GM12875 (cell line): ENCODE data around the gene OR1F1.

Experiments used
- H3K4me3 ChIP-seq: one replicate; pipeline ENCODE4 v1.5.1; 2011; ENCODE audit warnings: low read depth, low read length, control low read depth
- TF ChIP-seq, protein P1 (sequence below): IDR thresholded peaks from 2 replicates; pipeline ENCODE4 v1.5.1; 2011; ENCODE audit warnings: low read depth, mild to moderate bottlenecking, control low read depth, inconsistent platforms, low read length, moderate library complexity, borderline replicate concordance; ENCODE audit not compliant: insufficient read depth

OR1F1 gene

DNA sequence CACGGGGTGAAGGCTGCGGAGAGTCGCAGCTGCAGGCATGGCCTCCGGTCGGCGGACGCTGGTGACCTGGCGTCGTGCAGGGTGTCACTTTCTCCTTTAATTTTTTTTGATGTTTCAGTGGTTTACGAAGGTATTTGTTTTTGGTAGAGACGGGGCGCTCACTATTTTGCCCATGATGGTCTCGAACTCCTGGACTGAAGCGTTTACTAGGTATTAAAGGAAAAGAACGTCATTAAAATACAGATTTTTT, 36.1 kb upstream of the OR1F1 start:
- peak overlapping the region; percentile 33 for H3K4me3 ChIP-seq
- TF ChIP-seq, protein P1, sequence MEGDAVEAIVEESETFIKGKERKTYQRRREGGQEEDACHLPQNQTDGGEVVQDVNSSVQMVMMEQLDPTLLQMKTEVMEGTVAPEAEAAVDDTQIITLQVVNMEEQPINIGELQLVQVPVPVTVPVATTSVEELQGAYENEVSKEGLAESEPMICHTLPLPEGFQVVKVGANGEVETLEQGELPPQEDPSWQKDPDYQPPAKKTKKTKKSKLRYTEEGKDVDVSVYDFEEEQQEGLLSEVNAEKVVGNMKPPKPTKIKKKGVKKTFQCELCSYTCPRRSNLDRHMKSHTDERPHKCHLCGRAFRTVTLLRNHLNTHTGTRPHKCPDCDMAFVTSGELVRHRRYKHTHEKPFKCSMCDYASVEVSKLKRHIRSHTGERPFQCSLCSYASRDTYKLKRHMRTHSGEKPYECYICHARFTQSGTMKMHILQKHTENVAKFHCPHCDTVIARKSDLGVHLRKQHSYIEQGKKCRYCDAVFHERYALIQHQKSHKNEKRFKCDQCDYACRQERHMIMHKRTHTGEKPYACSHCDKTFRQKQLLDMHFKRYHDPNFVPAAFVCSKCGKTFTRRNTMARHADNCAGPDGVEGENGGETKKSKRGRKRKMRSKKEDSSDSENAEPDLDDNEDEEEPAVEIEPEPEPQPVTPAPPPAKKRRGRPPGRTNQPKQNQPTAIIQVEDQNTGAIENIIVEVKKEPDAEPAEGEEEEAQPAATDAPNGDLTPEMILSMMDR = no peak

DNA sequence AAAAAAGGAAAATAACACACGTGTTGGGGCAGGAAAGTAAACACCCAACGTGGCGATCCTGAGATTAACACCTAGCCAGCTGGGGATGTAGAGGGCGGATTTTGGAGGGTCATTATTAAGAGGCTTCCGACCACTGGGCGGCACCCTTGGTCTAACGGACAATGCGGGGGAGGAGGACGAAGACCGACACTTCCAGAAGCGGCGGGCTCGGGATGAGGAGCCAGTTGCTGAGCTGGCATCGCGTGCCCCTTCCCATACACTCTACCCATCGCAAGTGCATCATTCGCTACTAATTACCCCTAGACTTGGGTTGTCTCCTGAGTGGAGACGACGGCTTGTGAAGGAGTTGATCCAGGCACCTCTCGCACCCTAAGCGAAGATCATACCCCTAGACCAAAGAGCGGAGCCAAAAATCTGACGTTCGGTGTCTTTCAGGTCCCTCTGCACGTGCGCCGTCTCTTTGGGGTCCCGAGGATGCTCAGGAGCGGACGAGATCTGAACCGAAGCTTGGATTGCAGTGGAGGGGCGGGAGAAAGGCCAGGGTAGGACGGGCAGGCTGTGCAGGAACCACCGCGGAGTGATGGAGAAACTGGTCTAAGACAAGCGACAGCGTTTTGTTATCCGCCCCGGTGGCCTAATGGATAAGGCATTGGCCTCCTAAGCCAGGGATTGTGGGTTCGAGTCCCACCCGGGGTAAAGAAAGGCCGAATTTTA, 35.6 kb upstream of the OR1F1 start:
- TF ChIP-seq, protein P1 = peak; percentile 40; the same call in 1 of the 2 replicates
- H3K4me3 ChIP-seq = peak overlapping the region; percentile 33

DNA sequence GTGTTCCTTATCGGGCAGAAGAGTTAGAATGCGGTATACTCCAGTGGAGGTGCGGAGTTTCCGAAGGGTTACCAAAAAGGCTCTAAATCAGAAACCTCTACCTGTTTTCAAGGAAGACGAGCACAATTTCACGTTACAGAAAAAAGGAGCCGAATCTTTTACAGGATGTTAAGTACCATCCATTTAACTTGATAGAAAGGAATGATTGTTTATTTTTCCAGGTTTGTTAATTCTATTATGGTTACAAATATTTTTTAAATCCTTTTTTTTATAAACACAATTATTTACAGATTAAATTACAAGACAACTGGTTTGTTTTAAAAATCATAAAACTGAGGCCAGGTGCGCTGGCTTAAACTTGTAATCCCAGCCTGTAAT, 35.0 kb upstream of the OR1F1 start:
- H3K4me3 ChIP-seq = no peak overlapping the region

DNA sequence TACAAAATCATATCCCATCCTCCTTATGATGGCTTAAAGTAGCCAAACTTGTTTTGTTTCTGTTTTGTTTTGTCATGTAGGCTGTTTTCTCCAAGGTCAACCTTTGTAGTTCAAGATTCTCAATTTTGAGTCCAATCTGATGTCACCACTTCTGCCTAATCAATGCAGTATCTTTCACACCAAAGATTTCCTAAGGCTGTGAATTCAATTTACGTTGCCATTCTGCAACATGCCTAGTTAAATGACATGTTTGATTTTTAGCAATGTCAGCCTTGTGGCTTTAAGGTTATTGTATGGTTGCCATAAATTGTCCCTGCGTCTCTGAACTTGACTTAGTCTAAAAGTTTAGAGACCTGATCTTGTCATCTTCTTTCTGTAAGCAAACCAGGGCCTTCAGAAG, 32.8 kb upstream of the OR1F1 start:
- TF ChIP-seq, protein P1 = no peak
- H3K4me3 ChIP-seq = no peak overlapping the region

More for the DNA sequence above, 35.0 kb upstream of the OR1F1 start:
- TF ChIP-seq, protein P1 = no peak

DNA sequence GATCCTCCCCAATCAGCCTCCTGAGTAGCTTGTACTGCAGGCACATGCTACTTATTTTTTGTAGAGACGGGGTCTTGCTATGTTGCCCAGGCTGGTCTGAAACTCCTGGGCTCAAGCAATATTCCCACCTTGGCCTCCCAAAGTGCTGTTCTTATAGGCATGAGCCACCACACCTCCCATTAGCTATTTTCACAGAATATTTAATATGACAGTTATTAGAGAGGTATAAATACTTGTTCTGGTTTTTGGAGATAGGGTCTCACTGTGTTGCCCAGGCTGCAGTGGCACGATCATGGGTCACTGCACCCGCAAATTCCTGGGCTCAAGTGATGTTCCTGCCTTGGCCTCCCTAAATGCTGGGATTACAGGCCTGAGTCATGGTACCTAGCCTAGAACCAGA, 32.0 kb upstream of the OR1F1 start:
- TF ChIP-seq, protein P1 = no peak
- no peak overlapping the region for H3K4me3 ChIP-seq

DNA sequence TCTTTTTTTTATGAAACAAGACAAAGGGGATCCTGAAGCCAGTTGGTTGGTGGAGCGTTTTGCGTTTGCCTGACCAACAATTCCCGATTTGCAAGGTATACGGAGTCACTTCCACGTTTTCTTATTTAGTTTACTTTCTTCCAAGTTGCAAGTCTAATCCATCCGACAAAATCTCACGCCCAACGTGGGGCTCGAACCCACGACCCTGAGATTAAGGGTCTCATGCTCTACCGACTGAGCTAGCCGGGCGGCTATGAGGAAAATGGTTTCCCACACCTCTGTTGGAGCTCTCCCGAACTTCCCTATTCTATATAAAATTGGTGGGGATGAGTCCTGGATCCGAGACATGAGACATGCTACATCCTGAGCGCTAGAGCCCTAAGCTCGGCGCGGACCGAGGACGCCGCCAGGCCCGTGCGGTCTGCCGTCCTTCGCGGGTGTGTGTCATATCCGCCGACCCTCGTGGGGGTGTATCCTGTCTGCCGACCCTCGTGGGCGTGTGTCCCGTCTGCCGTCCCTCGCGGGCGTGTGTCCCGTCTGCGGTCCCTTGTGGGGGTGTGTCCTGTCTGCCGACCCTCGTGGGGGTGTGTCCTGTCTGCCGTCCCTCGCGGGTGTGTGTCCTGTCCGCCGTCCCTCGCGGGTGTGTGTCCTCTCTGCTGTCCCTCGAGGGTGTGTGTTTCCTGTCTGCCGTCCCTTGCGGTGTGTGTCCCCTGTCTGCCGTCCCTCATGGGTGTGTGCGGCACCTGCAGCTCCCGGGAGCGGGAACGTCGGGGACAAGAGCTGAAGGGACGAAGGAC, 30.6 kb upstream of the OR1F1 start:
- TF ChIP-seq, protein P1 = no peak
- peak overlapping the region; percentile 76 for H3K4me3 ChIP-seq

DNA sequence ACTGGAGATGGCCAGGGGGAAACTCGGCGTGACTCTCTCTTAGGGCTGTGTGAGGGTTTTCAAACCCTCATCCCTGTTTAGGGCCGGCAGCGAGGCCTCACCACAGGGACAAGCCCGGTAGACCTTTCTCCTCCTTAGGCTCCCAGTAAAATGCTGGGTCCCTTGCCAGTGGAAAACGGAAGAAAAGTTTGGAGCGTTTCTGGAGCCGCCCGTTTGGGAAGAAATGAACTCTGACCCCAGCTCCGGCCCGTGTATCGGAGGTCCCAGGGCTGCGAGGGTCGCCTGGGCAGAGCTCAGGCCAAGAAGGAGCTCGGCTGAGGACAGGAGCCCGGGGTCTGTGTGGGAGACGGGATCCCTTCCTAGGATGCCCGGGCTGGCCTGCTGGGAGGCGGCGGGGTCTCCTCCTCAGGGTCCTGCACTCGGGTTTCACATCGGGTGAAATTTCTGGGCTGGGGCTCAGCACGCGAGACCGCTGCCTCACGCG, 29.9 kb upstream of the OR1F1 start:
- H3K4me3 ChIP-seq = peak overlapping the region; percentile 76
- TF ChIP-seq, protein P1 = no peak
